Fibroblast of the aortic adventitia (primary cell): ENCODE results near the gene SHC2. TPM values are rescaled to one million over a fixed set of nuclear protein-coding genes. Genes with fewer than 3 reads are reported as not detected.

Experiments used
- DNase-seq: peaks from one replicate; pipeline ENCODE4 v3.0.0-alpha.2; 2010; ENCODE audit warnings: low read depth
- H3K4me3 ChIP-seq: 2 replicates; pipeline ENCODE4 v1.5.1; 2011; ENCODE audit warnings: low read depth, mild to moderate bottlenecking, control low read depth, low read length, moderate library complexity
- CTCF ChIP-seq: IDR thresholded peaks from 2 replicates; pipeline ENCODE4 v1.5.1; 2011; ENCODE audit warnings: mild to moderate bottlenecking, low read length, control low read depth, inconsistent platforms; ENCODE audit not compliant: insufficient read depth
- total RNA-seq: library from RNA; depleted of rRNA; stranded (reverse); fragments of >200 nt; gene quantifications from 2 replicates; pipeline ENCODE4 v1.2.3, GENCODE V29; 2012; ENCODE audit warnings: low replicate concordance

SHC2 gene
- total RNA-seq, 1 donor = 0.81 TPM

DNA sequence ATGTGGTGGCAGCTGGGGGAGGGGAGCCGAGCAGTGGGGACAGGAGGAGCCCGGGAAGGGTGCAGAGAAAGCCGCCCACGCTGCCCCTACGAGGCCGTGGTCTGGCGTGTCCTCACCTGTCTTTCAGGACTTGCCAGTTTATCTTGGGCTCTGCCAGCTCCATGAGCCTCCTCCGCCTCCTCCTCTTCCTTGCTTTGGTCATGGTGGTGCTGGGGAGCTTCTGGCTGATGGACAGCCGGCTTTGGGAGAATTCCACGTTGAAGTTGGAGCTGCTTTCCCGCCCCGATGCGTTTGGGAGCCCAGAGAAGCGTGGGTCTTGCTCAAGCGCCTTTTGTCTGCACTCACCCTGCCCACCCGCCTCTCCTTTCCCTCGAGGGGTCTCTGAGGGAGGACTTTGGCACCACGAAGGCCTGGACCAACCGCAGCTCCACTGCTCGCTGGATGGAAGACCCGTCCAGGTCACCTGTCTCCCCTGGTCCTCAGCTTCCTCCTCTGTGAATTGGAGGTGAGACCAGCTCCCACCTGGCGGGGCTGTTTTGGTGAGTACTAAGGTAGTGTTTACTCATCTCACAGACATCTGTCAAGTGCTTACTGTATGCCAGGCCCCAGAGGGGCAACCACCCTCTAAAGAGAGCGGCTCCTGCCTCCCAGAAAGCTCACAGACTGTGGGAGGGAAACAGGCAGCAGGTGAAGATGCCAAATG is 86.5 kb downstream of the SHC2 start:
- DNase-seq = no peak
- no peak overlapping the region for H3K4me3 ChIP-seq
- TF ChIP-seq CTCF = no peak

DNA sequence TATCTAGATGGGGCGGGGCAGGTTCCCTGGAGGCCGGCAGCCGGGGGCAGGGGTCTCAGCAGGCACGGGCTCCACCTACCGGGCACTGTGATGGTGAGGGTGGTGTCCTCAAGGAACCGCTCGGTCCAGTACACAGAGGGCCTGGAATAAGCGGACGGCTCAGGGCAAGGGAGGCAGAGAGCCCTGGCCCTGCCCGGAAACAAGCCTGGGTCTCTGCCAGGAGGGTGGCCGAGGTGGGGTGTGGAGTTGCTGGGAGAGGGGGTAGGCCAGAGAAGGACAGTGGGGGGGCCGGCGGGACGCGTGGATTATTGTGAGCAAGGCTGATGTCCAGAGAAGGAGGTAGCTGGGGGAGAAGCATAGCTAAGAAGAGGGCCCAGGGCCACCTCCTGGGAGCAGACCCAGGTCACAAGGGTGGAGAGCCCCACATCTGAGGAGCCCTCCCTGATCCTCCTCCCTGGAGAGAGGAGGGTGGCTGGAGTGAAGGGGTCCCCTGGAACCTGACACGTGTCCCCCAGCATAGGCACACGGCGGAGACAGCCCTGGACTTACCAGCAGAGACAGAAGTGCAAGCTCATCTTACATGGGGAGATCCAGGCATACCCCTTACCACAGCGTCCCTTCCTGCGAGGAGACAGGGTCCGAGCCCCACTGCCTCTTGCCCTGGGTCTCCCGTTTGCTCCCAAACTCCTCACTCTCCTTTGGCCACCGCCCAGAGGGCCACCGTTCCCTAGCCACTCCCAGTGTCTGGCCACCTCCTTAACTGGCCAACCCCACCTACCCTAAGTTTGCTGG is 87.2 kb downstream of the SHC2 start:
- no peak for DNase-seq
- no peak for TF ChIP-seq CTCF

GRCh38 chr19:372306-372890 is 88.4 kb downstream of the SHC2 start:
- no peak for TF ChIP-seq CTCF
- no peak overlapping the region for H3K4me3 ChIP-seq
- peak; percentile 75 for DNase-seq

More for the DNA sequence above, 87.2 kb downstream of the SHC2 start:
- no peak overlapping the region for H3K4me3 ChIP-seq

GRCh38 chr19:371501-372168 is 89.2 kb downstream of the SHC2 start:
- TF ChIP-seq CTCF = no peak
- no peak overlapping the region for H3K4me3 ChIP-seq
- DNase-seq = no peak

GRCh38 chr19:370641-371330 is 90.0 kb downstream of the SHC2 start:
- no peak for DNase-seq
- no peak overlapping the region for H3K4me3 ChIP-seq
- TF ChIP-seq CTCF = no peak

DNA sequence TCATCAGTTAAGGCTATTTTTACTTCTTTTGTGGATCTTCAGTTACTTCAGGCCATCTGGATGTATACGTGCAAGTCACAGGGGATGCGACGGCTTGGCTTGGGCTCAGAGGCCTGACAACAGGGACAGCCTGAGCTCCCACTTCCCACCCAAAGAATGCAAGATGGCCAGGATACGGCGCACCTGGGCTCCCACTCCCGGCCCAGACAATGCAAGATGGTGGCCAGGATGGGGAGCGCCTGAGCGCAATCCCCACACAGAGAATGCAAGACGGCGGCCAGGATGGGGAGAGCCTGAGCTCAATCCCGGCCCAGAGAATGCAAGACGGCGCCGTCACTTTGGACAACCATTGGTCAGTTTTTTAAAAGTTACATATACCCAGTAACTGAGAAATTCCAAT is 91.0 kb downstream of the SHC2 start:
- H3K4me3 ChIP-seq = no peak overlapping the region
- no peak for DNase-seq
- TF ChIP-seq CTCF = no peak
